Hepatocyte (in vitro differentiated cells): ENCODE data around the gene KY. TPM values are rescaled to one million over a fixed set of nuclear protein-coding genes. Genes with fewer than 3 reads are reported as not detected.

ENCODE experiments used
- DNase-seq: peaks from one replicate; pipeline ENCODE4 v3.0.0-alpha.2; 2016; ENCODE audit warnings: low spot score
- H2AFZ ChIP-seq: fragments of 200-600 bp; sonication (generic); 2 replicates; pipeline ENCODE4 v1.6.0; 2016; ENCODE audit warnings: antibody characterized with exemption, mild to moderate bottlenecking
- H3K27ac ChIP-seq: fragments of 200-600 bp; sonication (generic); 2 replicates; pipeline ENCODE4 v1.5.1; 2016; ENCODE audit warnings: mild to moderate bottlenecking
- H3K27me3 ChIP-seq: fragments of 200-600 bp; sonication (generic); 2 replicates; pipeline ENCODE4 v1.6.1; 2016
- H3K36me3 ChIP-seq: fragments of 200-600 bp; sonication (generic); replicated peaks from 2 replicates; pipeline ENCODE4 v1.5.1; 2016; ENCODE audit warnings: low read depth; ENCODE audit not compliant: insufficient read depth
- H3K4me1 ChIP-seq: fragments of 200-600 bp; sonication (generic); 2 replicates; pipeline ENCODE4 v1.5.1; 2016; ENCODE audit warnings: mild to moderate bottlenecking, moderate library complexity; ENCODE audit not compliant: insufficient read depth
- H3K4me2 ChIP-seq: fragments of 200-600 bp; sonication (generic); 2 replicates; pipeline ENCODE4 v1.6.0; 2016
- H3K4me3 ChIP-seq: fragments of 200-600 bp; sonication (generic); 2 replicates; pipeline ENCODE4 v1.5.1; 2016; ENCODE audit warnings: mild to moderate bottlenecking
- H3K79me2 ChIP-seq: fragments of 200-600 bp; sonication (generic); 2 replicates; pipeline ENCODE4 v1.6.0; 2017; ENCODE audit warnings: mild to moderate bottlenecking
- H3K9me2 ChIP-seq: fragments of 200-600 bp; sonication (generic); replicated peaks from 2 replicates; pipeline ENCODE4 v1.6.0; 2017; ENCODE audit warnings: mild to moderate bottlenecking; ENCODE audit not compliant: insufficient read depth
- H3K9me3 ChIP-seq: fragments of 200-600 bp; sonication (generic); 2 replicates; pipeline ENCODE4 v1.5.1; 2016; ENCODE audit warnings: low read depth, mild to moderate bottlenecking
- H4K20me1 ChIP-seq: fragments of 200-600 bp; sonication (generic); 2 replicates; pipeline ENCODE4 v1.6.0; 2016; ENCODE audit warnings: mild to moderate bottlenecking; ENCODE audit not compliant: insufficient read depth, poor library complexity, severe bottlenecking
- CTCF ChIP-seq: fragments of 200-600 bp; sonication (generic); IDR thresholded peaks from 2 replicates; pipeline ENCODE4 v1.5.1; 2016; ENCODE audit warnings: antibody characterized with exemption, mild to moderate bottlenecking; ENCODE audit not compliant: poor library complexity
- EZH2 ChIP-seq: fragments of 200-600 bp; sonication (generic); IDR thresholded peaks from 2 replicates; pipeline ENCODE4 v1.6.1; 2016; ENCODE audit warnings: antibody characterized with exemption, mild to moderate bottlenecking, borderline replicate concordance
- EZH2phosphoT487 ChIP-seq: fragments of 200-600 bp; sonication (generic); IDR thresholded peaks from one replicate; pipeline ENCODE4 v1.6.1; 2018; ENCODE audit warnings: antibody characterized with exemption, mild to moderate bottlenecking, low read depth, moderate library complexity; ENCODE audit not compliant: unreplicated experiment, severe bottlenecking
- WGBS: methylation state at CpG from one replicate; pipeline ENCODE4 v1.1.6; 2016; ENCODE audit warnings: low lambda C conversion rate; ENCODE audit errors: missing lambda C conversion rate; 5-methylcytosine and 5-hydroxymethylcytosine counted together
- polyA plus RNA-seq: library from polyadenylated mRNA; unstranded; fragments of >200 nt; fragmentation: Nextera tagmentation; extraction: Ambion mirVana; gene quantifications from 2 replicates; pipeline ENCODE4 v1.2.1, GENCODE V29; 2016
- total RNA-seq: library from RNA; depleted of rRNA; stranded (reverse); fragments of >200 nt; gene quantifications from 2 replicates; pipeline ENCODE4 v1.2.3, GENCODE V29; 2014

The KY gene
- total and polyA plus RNA-seq, 2 experiments from 2014 or later: 0.53 to 1.6 TPM

GRCh38 chr3:134685929-134686802 lies 35.3 kb upstream of the KY start:
- Histone ChIP-seq H3K9me3 (no peaks in the 10 kb centered on the region), H3K9me2 (no peaks in the 10 kb centered on the region), H3K27me3 (no peaks in the 10 kb centered on the region), H3K4me3 (no peak overlapping the region), H3K4me1 (no peaks in the 10 kb centered on the region), H4K20me1 (no peaks in the 10 kb centered on the region), H3K4me2 (no peak overlapping the region), H3K36me3 (no peaks in the 10 kb centered on the region), H3K27ac (no peak overlapping the region), H2AFZ (no peak overlapping the region), H3K79me2 (no peaks in the 10 kb centered on the region)
- DNase-seq: no peak
- TF ChIP-seq EZH2phosphoT487: no peak
- no peak for TF ChIP-seq CTCF
- TF ChIP-seq EZH2: no peak
- 81% methylated on average over 7 of the region's 7 CpGs for WGBS

GRCh38 chr3:134682196-134682880 lies 31.5 kb upstream of the KY start:
- H3K9me2 ChIP-seq: no peaks in the 10 kb centered on the region

GRCh38 chr3:134681522-134681900 lies 30.7 kb upstream of the KY start:
- no peak for DNase-seq
- 87% methylated on average over 6 of the region's 6 CpGs for WGBS
- Histone ChIP-seq H3K9me3 (no peaks in the 10 kb centered on the region), H3K4me2 (no peak overlapping the region), H3K27me3 (no peaks in the 10 kb centered on the region), H3K4me3 (no peak overlapping the region), H3K4me1 (no peaks in the 10 kb centered on the region), H3K27ac (no peak overlapping the region), H2AFZ (no peak overlapping the region), H3K36me3 (no peaks in the 10 kb centered on the region), H4K20me1 (no peaks in the 10 kb centered on the region), H3K79me2 (no peaks in the 10 kb centered on the region), H3K9me2 (no peaks in the 10 kb centered on the region)
- TF ChIP-seq CTCF (no peak), EZH2phosphoT487 (no peak), EZH2 (no peak)

More at GRCh38 chr3:134682196-134682880, 31.5 kb upstream of the KY start:
- no peaks in the 10 kb centered on the region for H3K4me1 ChIP-seq
- no peak overlapping the region for H3K4me2 ChIP-seq
- H3K27me3 ChIP-seq: no peaks in the 10 kb centered on the region
- WGBS: 67% methylated on average over 7 of the region's 7 CpGs
- no peaks in the 10 kb centered on the region for H3K79me2 ChIP-seq
- H3K4me3 ChIP-seq: no peak overlapping the region
- no peak overlapping the region for H2AFZ ChIP-seq
- no peak for DNase-seq
- no peaks in the 10 kb centered on the region for H3K9me3 ChIP-seq
- TF ChIP-seq CTCF (no peak), EZH2 (no peak), EZH2phosphoT487 (no peak)
- no peaks in the 10 kb centered on the region for H3K36me3 ChIP-seq
- H4K20me1 ChIP-seq: no peaks in the 10 kb centered on the region
- H3K27ac ChIP-seq: no peak overlapping the region
